Left renal cortex interstitium (tissue), 4 donors: ENCODE data around the gene MCRIP2. TPM values are rescaled to one million over a fixed set of nuclear protein-coding genes. Genes with fewer than 3 reads are reported as not detected.
"Not testable (repeated sequence)": the region's sequence is repeated elsewhere in the genome, so short reads cannot be mapped to it uniquely, and the experiment has no call there.

ENCODE experiments used
- DNase-seq, 4 donors: peaks; one replicate each; pipeline ENCODE4 v3.0.0-alpha.2; 2013; ENCODE audit warnings: low read depth in 4 of 4, low spot score in 2 of 4, missing footprints in 1 of 4
- polyA plus RNA-seq, 4 donors: library from polyadenylated mRNA; unstranded; fragments of 120-200 nt; gene quantifications; one replicate each; pipeline ENCODE4 v1.2.1, GENCODE V29; 2013; ENCODE audit not compliant: insufficient read length in 4 of 4

The MCRIP2 gene, protein sequence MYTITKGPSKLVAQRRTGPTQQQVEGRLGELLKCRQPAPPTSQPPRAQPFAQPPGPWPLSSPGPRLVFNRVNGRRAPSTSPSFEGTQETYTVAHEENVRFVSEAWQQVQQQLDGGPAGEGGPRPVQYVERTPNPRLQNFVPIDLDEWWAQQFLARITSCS
- polyA plus RNA-seq: 10 to 100 TPM; 13.6 to 30.9 (median 25.1) TPM

- no peak for DNase-seq
These were observed at the start of gene MCRIP2 for GRCh38 chr16:641326-642188. Gene MCRIP2 (plus strand): TSS chr16:641828. CDS start chr16:641992, 164 bp downstream.

GRCh38 chr16:591892-592517 is 49.6 kb upstream of the MCRIP2 start:
- no peak for DNase-seq

GRCh38 chr16:592518-593306 is 48.9 kb upstream of the MCRIP2 start:
- DNase-seq: no peak

DNA sequence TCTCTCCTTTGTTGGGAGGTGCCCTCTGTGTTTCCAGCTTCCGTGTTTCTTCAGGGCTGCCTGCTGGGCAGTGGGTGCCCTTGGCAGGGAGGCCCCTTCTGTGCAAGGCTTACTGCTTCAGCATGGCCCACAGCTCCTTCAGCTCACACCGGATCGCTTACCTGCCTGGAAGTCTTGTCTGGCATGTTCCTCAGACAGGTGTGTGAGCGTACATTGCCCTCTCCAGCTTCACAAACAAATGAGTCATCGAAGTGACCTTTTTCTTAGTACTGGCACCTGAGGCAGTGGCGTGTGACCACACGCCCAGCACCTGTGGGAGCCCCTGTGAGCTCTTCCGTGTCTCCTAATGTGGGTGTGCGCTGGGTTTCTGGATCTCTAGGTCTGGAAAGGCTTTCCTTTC is 48.2 kb upstream of the MCRIP2 start:
- no peak for DNase-seq

GRCh38 chr16:593807-594206 is 47.8 kb upstream of the MCRIP2 start:
- DNase-seq: no peak

GRCh38 chr16:595094-595528 is 46.5 kb upstream of the MCRIP2 start:
- no peak for DNase-seq

GRCh38 chr16:595942-596735 is 45.5 kb upstream of the MCRIP2 start:
- DNase-seq: no peak

DNA sequence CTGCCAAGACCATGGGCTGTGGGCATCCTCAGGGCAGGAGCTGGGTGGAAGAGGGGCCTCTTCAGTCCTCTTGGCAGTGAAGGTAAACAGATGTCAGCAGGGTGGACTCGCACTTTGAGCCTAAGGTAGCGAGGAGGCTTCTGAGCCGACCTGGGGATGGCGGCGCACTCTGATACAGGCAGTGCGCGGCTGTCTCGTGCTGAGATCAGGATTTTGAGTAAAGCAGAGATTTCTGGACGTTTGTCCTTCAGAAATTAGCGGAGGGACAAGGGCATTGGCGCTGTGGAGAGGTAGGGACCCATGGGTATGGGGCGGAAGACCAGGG is 44.9 kb upstream of the MCRIP2 start:
- no peak for DNase-seq

DNA sequence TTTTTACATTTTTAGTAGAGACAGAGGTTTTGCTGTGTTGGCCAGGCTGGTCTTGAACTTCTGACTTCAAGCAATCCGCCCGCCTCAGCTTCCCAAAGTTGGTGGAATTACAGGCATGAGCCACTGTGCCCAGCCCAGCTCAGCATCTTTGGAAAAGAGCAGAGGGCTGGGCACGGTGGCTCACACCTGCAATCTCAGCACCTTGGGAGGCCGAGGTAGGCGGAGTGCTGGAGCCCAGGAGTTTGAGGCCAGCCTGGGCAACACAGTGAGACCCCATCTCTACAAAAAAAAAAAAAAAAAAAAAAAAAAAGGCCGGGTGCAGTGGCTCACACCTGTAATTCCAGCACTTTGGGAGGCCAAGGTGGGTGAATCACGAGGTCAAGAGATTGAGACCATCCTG is 44.0 kb upstream of the MCRIP2 start:
- not testable (repeated sequence) for DNase-seq

GRCh38 chr16:598823-599739 is 42.5 kb upstream of the MCRIP2 start:
- DNase-seq: no peak

DNA sequence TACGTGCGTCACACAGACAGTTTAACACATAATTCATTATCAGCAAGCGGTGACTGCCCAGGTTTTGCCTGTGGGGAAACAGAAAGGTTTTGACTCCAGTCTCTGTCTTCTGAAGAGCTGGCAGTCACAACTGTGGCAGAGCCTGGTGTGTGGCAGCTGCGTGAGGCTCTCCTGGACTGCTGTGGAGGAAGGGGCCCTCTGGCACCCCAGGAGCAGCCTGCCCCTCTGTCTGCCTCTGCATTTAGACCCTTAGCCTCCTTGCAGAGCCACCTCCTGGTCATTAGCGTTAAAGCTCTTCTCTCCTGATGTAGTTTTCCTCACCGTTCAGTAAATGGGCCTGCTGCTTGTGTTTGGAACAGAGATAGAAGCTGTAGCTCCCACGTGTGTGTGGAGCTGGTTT is 40.8 kb upstream of the MCRIP2 start:
- no peak for DNase-seq

DNA sequence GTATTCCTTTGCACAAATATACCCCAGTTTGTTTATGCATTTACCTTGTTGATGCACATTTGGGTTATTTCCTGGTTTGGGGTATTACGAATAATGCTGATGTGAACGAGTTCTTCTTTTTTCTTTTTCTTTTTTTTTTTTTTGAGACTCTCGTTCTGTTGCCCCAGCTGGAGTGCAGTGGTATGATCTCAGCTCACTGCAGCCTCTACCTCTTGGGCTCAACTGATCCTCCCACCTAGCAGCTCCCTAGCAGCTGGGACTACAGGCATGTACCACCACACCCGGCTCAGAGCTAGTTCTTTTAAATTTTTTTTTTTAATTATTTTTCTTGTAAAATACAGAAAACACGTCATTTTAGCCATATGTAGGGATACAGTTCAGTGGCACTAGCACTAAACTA is 37.7 kb upstream of the MCRIP2 start:
- no peak for DNase-seq

GRCh38 chr16:606656-607307 is 34.8 kb upstream of the MCRIP2 start:
- DNase-seq: no peak

- DNase-seq: no peak
These were observed 33.6 kb upstream of the MCRIP2 start for GRCh38 chr16:608019-608418.

GRCh38 chr16:609316-609715 is 32.3 kb upstream of the MCRIP2 start:
- DNase-seq: no peak

GRCh38 chr16:609984-610383 is 31.6 kb upstream of the MCRIP2 start:
- no peak for DNase-seq

- no peak for DNase-seq
These were observed 30.9 kb upstream of the MCRIP2 start for GRCh38 chr16:610513-611381.

DNA sequence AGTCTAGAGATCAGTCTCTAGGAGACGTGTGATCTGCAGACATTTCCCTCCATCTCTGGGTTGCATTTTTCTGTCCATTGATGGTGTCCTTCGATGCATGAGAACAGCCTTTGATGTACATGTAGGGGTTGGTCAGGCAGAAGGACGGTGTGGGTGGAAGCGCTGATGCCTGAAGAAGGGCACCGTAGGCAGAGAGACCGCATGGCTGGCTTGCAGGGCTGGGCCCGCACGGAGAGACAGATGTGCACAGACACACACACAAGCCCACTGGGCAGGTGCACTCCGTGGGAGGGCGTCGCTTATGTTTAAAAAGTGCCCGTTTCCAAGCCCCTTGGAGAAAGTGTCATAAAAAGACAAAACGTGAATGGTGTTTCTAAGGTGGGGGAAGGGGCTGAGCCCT is 26.5 kb upstream of the MCRIP2 start:
- no peak for DNase-seq
